Fibroblast of pulmonary artery (primary cell): Measurements from ENCODE around the gene NDUFC2.
"Not testable (repeated sequence)": the region's sequence is repeated elsewhere in the genome, so short reads cannot be mapped to it uniquely, and the experiment has no call there.

Source experiments
- DNase-seq: peaks from one replicate; pipeline ENCODE4 v3.0.0-alpha.2; 2010; ENCODE audit warnings: low read depth
- H3K4me3 ChIP-seq: replicated peaks from 2 replicates; pipeline ENCODE4 v1.5.1; 2011; ENCODE audit warnings: low read depth, mild to moderate bottlenecking, control low read depth, low read length, moderate library complexity
- TF ChIP-seq, protein P1 (sequence below): IDR thresholded peaks from 2 replicates; pipeline ENCODE4 v1.5.1; 2011; ENCODE audit warnings: mild to moderate bottlenecking, control low read depth, low read length, inconsistent platforms; ENCODE audit errors: missing control alignments

Gene NDUFC2

DNA sequence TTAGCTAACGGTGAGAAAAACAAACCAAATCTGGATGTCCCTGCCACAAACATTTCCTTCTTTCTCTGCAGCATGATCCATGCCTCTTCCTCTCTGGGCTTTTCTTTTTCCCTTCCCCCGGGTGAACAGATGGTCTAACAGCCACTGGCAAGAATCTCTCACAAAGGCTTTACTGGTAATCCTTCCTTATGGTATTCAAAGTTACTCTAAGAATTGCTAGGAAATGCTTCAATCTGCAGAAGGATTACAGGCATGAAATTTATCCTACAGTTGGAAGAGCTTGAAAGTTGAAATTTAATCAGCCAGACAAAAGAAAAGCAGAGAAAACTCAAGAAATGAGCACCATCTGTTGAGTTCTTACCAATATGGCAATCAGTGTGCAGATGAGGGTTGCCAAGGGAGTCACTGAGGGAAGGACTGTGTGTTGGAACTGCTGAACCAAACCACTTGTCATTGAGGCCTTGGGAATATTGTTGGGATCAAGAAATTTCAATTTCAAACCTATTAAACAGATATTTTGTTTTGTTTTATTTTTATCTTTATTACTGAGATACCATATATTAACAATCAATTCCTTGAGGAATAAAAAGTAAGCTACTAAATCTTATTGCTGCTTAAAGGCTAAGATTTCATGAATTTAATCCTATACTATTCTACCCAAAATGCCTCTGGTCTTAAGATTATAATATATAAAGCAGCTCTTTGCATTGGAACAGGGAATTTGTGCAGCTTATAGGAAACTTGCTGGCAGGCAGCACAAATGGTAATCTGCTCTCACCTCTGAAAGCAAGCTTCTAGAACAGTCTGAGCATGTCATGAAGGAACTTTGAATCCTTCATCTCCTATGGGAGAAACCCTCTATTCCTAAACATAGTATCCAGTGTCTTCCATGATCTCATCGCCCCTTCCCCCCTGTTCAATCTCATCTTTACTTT lies 29.7 kb upstream of the NDUFC2 start:
- DNase-seq: no peak
- no peak overlapping the region for H3K4me3 ChIP-seq
- TF ChIP-seq, protein P1, sequence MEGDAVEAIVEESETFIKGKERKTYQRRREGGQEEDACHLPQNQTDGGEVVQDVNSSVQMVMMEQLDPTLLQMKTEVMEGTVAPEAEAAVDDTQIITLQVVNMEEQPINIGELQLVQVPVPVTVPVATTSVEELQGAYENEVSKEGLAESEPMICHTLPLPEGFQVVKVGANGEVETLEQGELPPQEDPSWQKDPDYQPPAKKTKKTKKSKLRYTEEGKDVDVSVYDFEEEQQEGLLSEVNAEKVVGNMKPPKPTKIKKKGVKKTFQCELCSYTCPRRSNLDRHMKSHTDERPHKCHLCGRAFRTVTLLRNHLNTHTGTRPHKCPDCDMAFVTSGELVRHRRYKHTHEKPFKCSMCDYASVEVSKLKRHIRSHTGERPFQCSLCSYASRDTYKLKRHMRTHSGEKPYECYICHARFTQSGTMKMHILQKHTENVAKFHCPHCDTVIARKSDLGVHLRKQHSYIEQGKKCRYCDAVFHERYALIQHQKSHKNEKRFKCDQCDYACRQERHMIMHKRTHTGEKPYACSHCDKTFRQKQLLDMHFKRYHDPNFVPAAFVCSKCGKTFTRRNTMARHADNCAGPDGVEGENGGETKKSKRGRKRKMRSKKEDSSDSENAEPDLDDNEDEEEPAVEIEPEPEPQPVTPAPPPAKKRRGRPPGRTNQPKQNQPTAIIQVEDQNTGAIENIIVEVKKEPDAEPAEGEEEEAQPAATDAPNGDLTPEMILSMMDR: no peak

DNA sequence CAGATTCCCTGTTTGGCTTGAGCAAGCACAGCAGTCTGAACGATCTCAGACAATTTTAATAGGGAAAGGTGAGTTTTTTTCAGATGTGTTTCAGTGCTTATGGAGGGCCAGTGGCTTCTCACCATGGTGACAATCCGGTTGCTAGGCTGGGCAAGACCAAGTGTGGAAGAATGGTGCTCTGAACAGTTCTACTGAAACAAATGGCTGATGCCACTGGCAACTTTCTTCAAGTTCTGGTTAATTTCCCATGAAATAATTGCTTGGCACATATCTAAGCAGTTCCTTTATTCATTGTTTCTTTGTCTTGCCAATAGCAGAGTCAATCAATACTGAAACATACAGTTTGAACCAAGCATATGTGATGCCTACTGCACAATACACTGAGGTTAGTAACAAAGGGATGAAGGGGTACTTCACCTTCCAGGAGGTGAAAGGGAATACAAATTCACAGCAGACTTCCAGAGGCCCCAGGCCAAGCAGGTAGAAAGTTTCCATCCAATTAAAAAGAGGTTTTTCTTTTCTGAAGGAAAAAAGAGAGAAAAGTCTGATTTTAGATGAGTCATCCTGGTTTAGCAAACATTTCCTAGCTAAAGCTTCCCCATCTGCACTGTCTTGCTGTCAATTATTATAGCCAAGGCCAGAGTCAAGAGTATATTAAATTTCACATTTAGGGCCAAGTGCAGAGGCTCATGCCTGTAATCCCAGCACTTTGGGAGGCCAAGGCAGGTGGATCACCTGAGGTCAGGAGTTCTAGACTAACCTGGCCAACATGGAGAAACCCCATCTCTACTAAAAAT lies 21.2 kb upstream of the NDUFC2 start:
- TF ChIP-seq, protein P1: no peak
- H3K4me3 ChIP-seq: no peak overlapping the region
- DNase-seq: peak; percentile 13

DNA sequence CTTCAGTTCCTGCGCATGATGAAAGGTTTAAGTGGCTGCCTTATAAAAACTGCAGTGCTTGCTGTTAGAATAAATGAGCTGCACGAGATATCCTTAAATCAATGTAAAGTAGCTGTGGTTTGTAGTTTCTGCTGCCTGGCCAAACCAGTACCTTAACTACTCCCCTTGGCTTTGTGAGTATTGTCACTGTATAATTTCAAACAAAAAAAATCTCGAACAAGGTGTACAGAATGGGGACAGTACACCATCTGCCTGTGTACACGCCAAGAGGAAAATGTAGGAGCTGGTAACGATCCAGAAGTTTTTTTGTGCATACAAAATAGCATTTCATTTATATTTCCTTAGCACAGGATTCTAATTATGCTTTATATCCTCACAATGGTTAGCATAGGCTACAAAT lies 20.6 kb upstream of the NDUFC2 start:
- DNase-seq: no peak
- TF ChIP-seq, protein P1: no peak
- H3K4me3 ChIP-seq: no peak overlapping the region

DNA sequence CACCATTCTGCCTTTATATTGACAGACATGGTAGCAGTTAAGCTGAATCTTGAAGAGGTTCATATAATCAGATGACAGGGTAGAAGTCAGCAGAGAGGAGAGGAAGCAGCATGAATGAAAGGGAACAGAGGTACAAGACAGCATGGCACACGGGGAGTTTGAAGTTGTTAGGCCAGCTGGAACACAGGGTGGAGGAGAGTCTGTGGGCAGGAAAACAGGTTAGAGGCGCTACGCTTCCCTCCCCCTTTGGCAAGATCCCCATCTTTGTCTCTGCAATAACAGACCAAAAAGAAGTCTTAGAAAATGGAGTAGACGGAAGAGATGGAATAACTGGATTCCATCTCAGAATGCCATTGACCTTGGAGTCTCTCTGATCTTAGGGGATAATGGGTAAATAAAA lies 20.0 kb upstream of the NDUFC2 start:
- no peak for DNase-seq
- TF ChIP-seq, protein P1: no peak
- no peak overlapping the region for H3K4me3 ChIP-seq

DNA sequence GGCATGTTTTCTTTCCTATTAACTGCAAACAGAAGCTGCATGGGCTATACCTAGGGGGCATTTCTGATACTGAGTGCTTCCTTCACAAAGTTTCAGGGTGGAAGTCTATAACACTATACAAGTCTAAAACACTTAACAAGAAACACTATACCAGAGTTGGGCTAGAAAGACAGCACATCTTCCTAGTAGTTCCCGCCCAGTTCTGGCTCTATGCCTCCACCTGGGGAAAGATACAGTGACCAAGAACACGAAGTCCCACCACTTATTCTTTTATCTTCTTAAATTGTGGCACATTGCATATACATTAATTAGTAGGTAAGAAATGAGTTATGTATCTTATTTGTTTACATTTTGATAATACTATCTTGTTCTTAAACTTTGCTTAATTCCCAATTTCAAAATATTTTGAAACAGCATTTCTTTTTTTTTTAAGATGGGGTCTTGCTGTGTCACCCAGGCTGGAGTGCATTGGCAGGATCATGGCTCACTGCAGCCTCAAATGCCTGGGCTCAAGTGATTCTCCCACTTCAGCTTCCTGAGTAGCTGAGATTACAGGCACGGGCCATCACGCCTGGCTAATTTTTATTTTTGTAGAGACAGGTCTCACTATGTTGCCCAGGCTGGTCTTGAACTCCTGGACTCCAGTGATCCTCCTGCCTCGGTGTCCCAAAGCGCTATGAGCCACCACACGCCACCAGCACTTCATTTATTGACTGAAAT lies 18.2 kb upstream of the NDUFC2 start:
- H3K4me3 ChIP-seq: no peak overlapping the region
- TF ChIP-seq, protein P1: no peak
- no peak for DNase-seq

DNA sequence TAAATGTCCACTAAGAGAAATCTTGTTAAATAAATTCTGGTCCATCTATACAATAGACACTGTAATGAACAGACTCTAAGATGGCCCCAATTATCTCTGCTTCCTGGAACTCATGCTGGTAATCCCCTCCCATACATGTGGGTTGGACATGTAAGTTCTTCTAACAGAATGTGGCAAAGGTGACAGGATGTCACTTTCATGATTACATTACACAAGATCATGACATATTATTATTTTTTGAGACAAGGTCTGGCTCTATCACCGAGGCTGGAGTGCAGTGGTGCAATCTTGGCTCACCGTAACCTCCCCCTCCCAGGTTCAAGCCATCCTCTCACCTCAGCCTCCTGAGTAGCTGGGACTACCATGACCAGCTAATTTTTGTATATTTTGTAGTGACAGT lies 14.6 kb upstream of the NDUFC2 start:
- no peak overlapping the region for H3K4me3 ChIP-seq
- no peak for DNase-seq
- TF ChIP-seq, protein P1: no peak

DNA sequence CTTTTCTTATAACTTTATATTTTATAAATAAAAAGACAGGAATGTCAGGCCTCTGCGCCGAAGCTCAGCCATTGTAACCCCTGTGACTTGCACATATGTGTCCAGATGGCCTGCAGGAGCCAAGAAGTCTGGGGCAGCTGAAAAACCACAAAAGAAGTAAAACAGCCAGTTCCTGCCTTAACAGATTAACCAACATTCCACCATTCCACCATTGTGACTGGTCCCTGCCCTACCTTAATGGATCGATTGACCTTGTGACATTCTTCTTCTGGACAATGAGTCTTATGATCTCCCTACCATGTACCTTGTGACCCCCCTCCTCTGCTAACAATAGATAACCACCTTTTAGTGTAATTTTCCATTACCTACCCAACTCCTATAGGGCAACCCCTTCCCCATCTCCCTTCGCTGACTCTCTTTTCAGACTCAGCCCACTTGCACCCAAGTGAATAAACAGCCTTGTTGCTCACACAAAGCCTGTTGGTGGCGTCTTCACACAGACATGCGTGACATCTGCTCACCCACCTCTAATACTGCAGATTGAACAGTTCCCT lies 6.9 kb upstream of the NDUFC2 start:
- DNase-seq, H3K4me3 ChIP-seq: not testable (repeated sequence)
